BJ (cell line): ENCODE measurements around the gene S1PR3. TPM values are rescaled to one million over a fixed set of nuclear protein-coding genes. Genes with fewer than 3 reads are reported as not detected.

Experiments
- CTCF ChIA-PET: fragments of 350-600 bp; formaldehyde crosslinking; extraction: SDS; loops from one replicate; lab custom pipeline; 2021; ENCODE audit warnings: antibody characterized with exemption, inconsistent platforms; lab: Yijun Ruan, JAX
- POLR2A ChIA-PET: fragments of 300-600 bp; sonication (Branson Sonifier 250); formaldehyde crosslinking; extraction: SDS; loops from one replicate; lab custom pipeline; 2021; ENCODE audit warnings: antibody characterized with exemption; lab: Charles Lee
- DNase-seq: peaks from one replicate; pipeline ENCODE4 v3.0.0-alpha.2; 2011; ENCODE audit warnings: low read depth
- H3K27me3 ChIP-seq: 2 replicates; pipeline ENCODE4 v1.6.0; 2011; ENCODE audit warnings: low read length; ENCODE audit not compliant: control insufficient read depth, insufficient read depth
- H3K36me3 ChIP-seq: 2 replicates; pipeline ENCODE4 v1.5.1; 2011; ENCODE audit warnings: low read length; ENCODE audit not compliant: control insufficient read depth, insufficient read depth
- H3K4me3 ChIP-seq: 2 replicates; pipeline ENCODE4 v1.5.1; 2011; ENCODE audit warnings: low read depth, mild to moderate bottlenecking, control low read depth, low read length
- CTCF ChIP-seq: IDR thresholded peaks from 2 replicates; pipeline ENCODE4 v1.5.1; 2011; ENCODE audit warnings: low read depth, mild to moderate bottlenecking, control low read depth, inconsistent platforms, low read length, moderate library complexity; ENCODE audit not compliant: insufficient read depth
- polyA plus RNA-seq: library from polyadenylated mRNA; depleted of rRNA; stranded (reverse); fragments of >200 nt; gene quantifications from 2 replicates; pipeline ENCODE4 v1.2.3, GENCODE V29; 2011

The S1PR3 gene
- polyA plus RNA-seq, 1 experiment, result 20.3 TPM

- Histone ChIP-seq H3K27me3 (no peaks in the 10 kb centered on the region), H3K4me3 (no peak overlapping the region), H3K36me3 (no peaks in the 10 kb centered on the region)
- no peak for DNase-seq
- CTCF ChIA-PET, result no interaction called here
- POLR2A ChIA-PET, result no interaction called here
- no peak for TF ChIP-seq CTCF
Measured at GRCh38 chr9:89029788-89030187, 38.5 kb downstream of the S1PR3 start.

DNA sequence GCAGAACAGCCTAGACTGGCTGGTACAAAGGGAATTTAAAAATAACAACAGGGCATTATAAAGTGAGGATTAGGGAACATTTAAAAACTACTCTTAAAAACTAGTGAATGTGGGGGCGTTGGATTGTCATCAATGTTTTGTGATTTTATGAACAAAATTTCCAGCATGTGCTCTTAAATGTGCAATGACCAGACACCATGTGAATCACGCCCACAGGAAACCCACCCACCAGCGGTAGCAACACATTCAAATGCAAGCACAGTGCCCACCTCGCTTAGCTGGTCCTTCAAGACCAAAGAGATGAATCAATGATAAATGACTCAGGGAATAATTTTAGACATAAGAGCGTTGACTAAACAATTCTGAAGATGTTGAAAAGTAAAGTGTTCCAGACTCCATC lies 40.9 kb downstream of the S1PR3 start:
- H3K4me3 ChIP-seq, result no peak overlapping the region
- H3K36me3 ChIP-seq, result no peaks in the 10 kb centered on the region
- no peaks in the 10 kb centered on the region for H3K27me3 ChIP-seq
- TF ChIP-seq CTCF, result no peak
- POLR2A ChIA-PET, result no interaction called here
- no peak for DNase-seq
- CTCF ChIA-PET, result no interaction called here

DNA sequence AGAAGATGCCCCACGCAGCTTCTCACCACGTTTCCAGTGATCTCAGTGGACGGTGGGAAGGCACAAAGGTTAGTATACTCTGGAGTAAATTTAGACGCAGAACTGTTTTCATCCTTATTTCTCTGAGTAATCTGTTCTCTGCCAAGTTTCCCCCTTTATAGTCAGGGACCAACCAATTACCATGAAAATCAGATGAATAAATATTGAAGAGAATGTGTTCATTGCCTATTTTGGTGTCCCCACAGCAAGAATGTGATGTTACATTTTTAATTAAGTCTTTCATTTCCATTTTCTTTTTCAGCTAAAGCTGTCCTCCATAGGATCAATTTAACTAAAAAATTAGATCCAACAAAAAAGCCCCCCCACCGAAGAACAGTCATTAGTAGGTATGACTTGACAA lies 41.4 kb downstream of the S1PR3 start:
- ChIA-PET CTCF (no interaction called here), POLR2A (no interaction called here)
- Histone ChIP-seq H3K27me3 (no peaks in the 10 kb centered on the region), H3K36me3 (no peaks in the 10 kb centered on the region), H3K4me3 (no peak overlapping the region)
- DNase-seq, result no peak
- no peak for TF ChIP-seq CTCF

DNA sequence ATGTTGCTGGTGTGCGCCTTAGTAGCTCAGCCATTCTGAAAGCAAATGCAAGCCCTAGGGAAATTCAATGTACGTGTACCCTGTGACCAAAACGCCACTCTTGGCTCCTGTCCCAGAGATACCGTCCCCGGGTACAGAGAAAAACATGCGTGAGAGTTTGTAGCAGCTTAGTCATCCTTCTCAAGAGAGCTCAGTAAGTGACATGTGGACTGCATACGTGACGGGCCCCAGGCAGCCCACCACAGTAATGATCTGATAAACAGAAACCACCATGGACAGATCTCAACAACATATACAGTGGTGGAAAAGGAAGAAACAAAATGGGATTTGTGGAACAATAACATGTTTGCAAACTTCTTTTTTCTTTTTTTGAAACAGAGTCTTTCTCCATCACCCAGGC lies 45.1 kb downstream of the S1PR3 start:
- ChIA-PET CTCF (interaction anchor here (0.8 kb wide), 1 partner anchor 11 kb away, joined by 4 read pairs; no protein-coding TSS in a partner anchor), POLR2A (interaction anchor here (0.6 kb wide), 1 partner anchor 14 kb away, joined by 4 read pairs; no protein-coding TSS in a partner anchor)
- DNase-seq, result no peak
- Histone ChIP-seq H3K27me3 (no peaks in the 10 kb centered on the region), H3K4me3 (no peak overlapping the region), H3K36me3 (no peaks in the 10 kb centered on the region)
- no peak for TF ChIP-seq CTCF

GRCh38 chr9:89036891-89037290 lies 45.6 kb downstream of the S1PR3 start:
- ChIA-PET CTCF (interaction anchor here (0.8 kb wide), 1 partner anchor 11 kb away, joined by 4 read pairs; no protein-coding TSS in a partner anchor), POLR2A (interaction anchor here (0.6 kb wide), 1 partner anchor 15 kb away, joined by 4 read pairs; no protein-coding TSS in a partner anchor)
- Histone ChIP-seq H3K27me3 (no peaks in the 10 kb centered on the region), H3K4me3 (no peak overlapping the region), H3K36me3 (no peaks in the 10 kb centered on the region)
- no peak for TF ChIP-seq CTCF
- no peak for DNase-seq
